Esophagus squamous epithelium (tissue), 5 donors: ENCODE data around the gene SULT1A2. TPM values are rescaled to one million over a fixed set of nuclear protein-coding genes. Genes with fewer than 3 reads are reported as not detected.
"Not testable (repeated sequence)": the region's sequence is repeated elsewhere in the genome, so short reads cannot be mapped to it uniquely, and the experiment has no call there.

Experiments
- DNase-seq: peaks from one replicate; lab custom pipeline; 2025; lab: John Stamatoyannopoulos, UW
- H3K27ac ChIP-seq, 4 donors: fragments of 200-600 bp; sonication (generic); one replicate each; pipeline ENCODE4 v1.5.1; 2016 to 2019; ENCODE audit warnings: mild to moderate bottlenecking in 1 of 4
- H3K27me3 ChIP-seq, 4 donors: fragments of 200-600 bp; sonication (generic); 1 replicate in 3 of 4; 2 replicates in 1 of 4; pipeline versions ENCODE4 v1.5.1 to v1.6.0; 2017 to 2021; ENCODE audit warnings: antibody characterized with exemption in 1 of 4
- H3K36me3 ChIP-seq, 3 donors: fragments of 200-600 bp; sonication (generic); one replicate each; pipeline ENCODE4 v1.5.1; 2016 to 2019
- H3K4me1 ChIP-seq, 3 donors: fragments of 200-600 bp; sonication (generic); one replicate each; pipeline ENCODE4 v1.5.1; 2017 to 2019
- H3K4me3 ChIP-seq, 4 donors: fragments of 200-600 bp; sonication (generic); 1 replicate in 3 of 4; 2 replicates in 1 of 4; pipeline ENCODE4 v1.5.1; 2016 to 2019; ENCODE audit warnings: mild to moderate bottlenecking in 2 of 4, moderate library complexity in 1 of 4
- H3K9me3 ChIP-seq, 3 donors: fragments of 200-600 bp; sonication (generic); one replicate each; pipeline ENCODE4 v1.5.1; 2016 to 2019
- CTCF ChIP-seq, 6 experiments: fragments of 450-650 bp in 4 of 6; fragments of 200-600 bp in 2 of 6; sonication (generic) in 2 of 6; IDR thresholded peaks; one replicate each; pipeline ENCODE4 v1.5.1; 2016 to 2019; ENCODE audit warnings: antibody characterized with exemption in 6 of 6, mild to moderate bottlenecking in 4 of 6, moderate library complexity in 4 of 6
- POLR2A ChIP-seq, 4 donors: fragments of 450-650 bp; IDR thresholded peaks; one replicate each; pipeline ENCODE4 v1.6.1; 2017; ENCODE audit warnings: antibody characterized with exemption in 4 of 4, mild to moderate bottlenecking in 4 of 4, moderate library complexity in 3 of 4
- WGBS, 2 donors: methylation state at CpG; one replicate each; pipeline ENCODE4 v1.1.5; 2018; 5-methylcytosine and 5-hydroxymethylcytosine counted together
- intact Hi-C: fragments of 100-400 bp; cut with DNase I; formaldehyde crosslinking; loops from one replicate; pipeline ENCODE4 v1.15.0; 2022
- total RNA-seq, 4 donors: library from RNA; depleted of rRNA; stranded (reverse); fragments of >200 nt; gene quantifications; one replicate each; pipeline ENCODE4 v1.1.0, GENCODE V29; 2016
- donor health status: DM: yes; HTN: yes; CAD: no.

Gene SULT1A2
- total RNA-seq, 4 donors from 2014 or later = 0.26 to 0.49 (median 0.38) TPM; not detected in 1

- no peak for DNase-seq
- H3K27ac ChIP-seq = no peak overlapping the region
- no peak for TF ChIP-seq CTCF (IDR thresholded peaks at IDR 0.05)
- no peak for TF ChIP-seq POLR2A (IDR thresholded peaks at IDR 0.05)
- peaks cover 0 to 9% (median 0%) of the 10 kb centered on the region in 3 donors for H3K36me3 ChIP-seq
- 53 to 56% methylated on average over 5 to 6 of the region's 6 CpGs for WGBS, 2 donors
- no peaks in the 10 kb centered on the region for H3K9me3 ChIP-seq
- no peaks in the 10 kb centered on the region for H3K4me1 ChIP-seq
- peaks cover 0 to 5% (median 0%) of the 10 kb centered on the region in 4 donors for H3K27me3 ChIP-seq
- H3K4me3 ChIP-seq = no peak overlapping the region
- intact Hi-C loops = no loop called here
Observed at GRCh38 chr16:28602529-28602928, 5.7 kb upstream of the SULT1A2 start.

GRCh38 chr16:28602062-28602461, 5.2 kb upstream of the SULT1A2 start:
- DNase-seq, H3K27ac ChIP-seq, H3K9me3 ChIP-seq, H3K4me3 ChIP-seq, H3K4me1 ChIP-seq, intact Hi-C loops, H3K36me3 ChIP-seq, H3K27me3 ChIP-seq: not testable (repeated sequence)
- WGBS, 2 donors = no CpG with 5 or more reads among the region's 10 CpGs

GRCh38 chr16:28601589-28601988, 4.7 kb upstream of the SULT1A2 start:
- intact Hi-C loops, H3K27me3 ChIP-seq: not testable (repeated sequence)

GRCh38 chr16:28600965-28601364, 4.1 kb upstream of the SULT1A2 start:
- intact Hi-C loops, H3K4me1 ChIP-seq, H3K9me3 ChIP-seq, DNase-seq, H3K27ac ChIP-seq, H3K36me3 ChIP-seq, H3K4me3 ChIP-seq, H3K27me3 ChIP-seq: not testable (repeated sequence)
- 42 to 59% methylated on average over 6 to 12 of the region's 20 CpGs for WGBS, 2 donors

More at GRCh38 chr16:28601589-28601988, 4.7 kb upstream of the SULT1A2 start:
- 90% methylated on average over 10 of the region's 13 CpGs; no CpG with 5 or more reads in 1 of the 2 donors for WGBS, 2 donors
- not testable (repeated sequence) for H3K27ac ChIP-seq, DNase-seq, H3K4me1 ChIP-seq, H3K4me3 ChIP-seq, H3K36me3 ChIP-seq, H3K9me3 ChIP-seq

GRCh38 chr16:28599377-28600285, 2.8 kb upstream of the SULT1A2 start:
- WGBS, 2 donors = no CpG with 5 or more reads among the region's 17 CpGs
- intact Hi-C loops, H3K4me3 ChIP-seq, H3K27me3 ChIP-seq, H3K27ac ChIP-seq, H3K36me3 ChIP-seq, DNase-seq, H3K4me1 ChIP-seq, H3K9me3 ChIP-seq: not testable (repeated sequence)

- peaks cover 0 to 5% (median 0%) of the 10 kb centered on the region in 4 donors for H3K27me3 ChIP-seq
- peaks cover 0 to 7% (median 5%) of the 10 kb centered on the region in 3 donors for H3K4me1 ChIP-seq
- intact Hi-C loops = no loop called here
- no peak overlapping the region for H3K27ac ChIP-seq
- H3K36me3 ChIP-seq = peaks cover 0 to 2% (median 0%) of the 10 kb centered on the region in 3 donors
- WGBS, 2 donors = 61% methylated on average over 4 to 6 of the region's 9 CpGs
- DNase-seq = no peak
- H3K4me3 ChIP-seq = no peak overlapping the region
- no peaks in the 10 kb centered on the region for H3K9me3 ChIP-seq
- TF ChIP-seq POLR2A (IDR thresholded peaks at IDR 0.05) = no peak
- TF ChIP-seq CTCF (IDR thresholded peaks at IDR 0.05) = no peak
Observed at GRCh38 chr16:28597692-28598261, 927 bp upstream of the SULT1A2 start.

- H3K36me3 ChIP-seq = peaks cover 0 to 18% (median under 1%) of the 10 kb centered on the region in 3 donors
- intact Hi-C loops = no loop called here
- H3K9me3 ChIP-seq = no peaks in the 10 kb centered on the region
- H3K27ac ChIP-seq = no peak overlapping the region
- no peak overlapping the region for H3K4me3 ChIP-seq
- peaks cover 0 to 7% (median 5%) of the 10 kb centered on the region in 3 donors for H3K4me1 ChIP-seq
- 67% methylated on average over 4 of the region's 8 CpGs; no CpG with 5 or more reads in 1 of the 2 donors for WGBS, 2 donors
- TF ChIP-seq POLR2A (IDR thresholded peaks at IDR 0.05) = no peak
- TF ChIP-seq CTCF (IDR thresholded peaks at IDR 0.05) = no peak
- H3K27me3 ChIP-seq = no peaks in the 10 kb centered on the region
- DNase-seq = no peak
Observed at GRCh38 chr16:28596115-28596630, 677 bp downstream of the SULT1A2 start.

GRCh38 chr16:28595451-28595850, 1.4 kb downstream of the SULT1A2 start:
- H3K27me3 ChIP-seq, DNase-seq, H3K9me3 ChIP-seq, intact Hi-C loops, H3K4me1 ChIP-seq, H3K27ac ChIP-seq, H3K4me3 ChIP-seq: not testable (repeated sequence)
- H3K36me3 ChIP-seq = peaks cover 7 to 26% (median 8%) of the 10 kb centered on the region in 3 donors
- WGBS, 2 donors = 95 to 100% methylated on average over 2 to 4 of the region's 6 CpGs
